Measurements from ENCODE around the gene STOX2. TPM values are rescaled to one million over a fixed set of nuclear protein-coding genes. Genes with fewer than 3 reads are reported as not detected.
"Not testable (repeated sequence)": the region's sequence is repeated elsewhere in the genome, so short reads cannot be mapped to it uniquely, and the experiment has no call there.

Gene STOX2
- total RNA-seq, 1 donor from 2014 or later, result 103 TPM

DNA sequence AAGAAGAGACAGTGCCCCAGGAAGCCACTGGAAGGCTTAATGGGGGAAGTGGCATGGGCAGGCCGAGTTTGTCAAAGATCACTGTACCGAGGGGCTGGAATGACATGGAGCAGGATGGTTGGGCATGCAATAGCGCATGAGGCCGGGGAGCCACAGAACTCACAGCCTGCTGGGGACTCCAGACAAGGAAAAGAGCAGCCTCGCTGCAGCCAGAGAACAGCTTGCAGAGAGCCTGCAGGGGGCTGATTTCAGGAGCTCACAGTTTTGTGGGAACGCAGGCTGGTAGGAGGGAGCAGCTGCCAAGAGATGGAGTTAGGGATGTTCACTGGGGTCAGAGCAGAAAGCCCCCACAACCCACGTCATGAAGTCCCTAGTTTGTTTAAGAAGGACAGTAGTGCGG, 45.4 kb downstream of the STOX2 start:
- Mint-ChIP-seq H3K9me3 (no peaks in the 10 kb centered on the region), H3K4me3 (no peak overlapping the region), H3K36me3 (peaks cover 16% of the 10 kb centered on the region), H3K4me1 (peaks cover 6% of the 10 kb centered on the region), H3K27ac (peak overlapping the region; percentile 14), H3K27me3 (ENCODE audit: low read depth) (no peaks in the 10 kb centered on the region)
- TF ChIP-seq, protein P1, sequence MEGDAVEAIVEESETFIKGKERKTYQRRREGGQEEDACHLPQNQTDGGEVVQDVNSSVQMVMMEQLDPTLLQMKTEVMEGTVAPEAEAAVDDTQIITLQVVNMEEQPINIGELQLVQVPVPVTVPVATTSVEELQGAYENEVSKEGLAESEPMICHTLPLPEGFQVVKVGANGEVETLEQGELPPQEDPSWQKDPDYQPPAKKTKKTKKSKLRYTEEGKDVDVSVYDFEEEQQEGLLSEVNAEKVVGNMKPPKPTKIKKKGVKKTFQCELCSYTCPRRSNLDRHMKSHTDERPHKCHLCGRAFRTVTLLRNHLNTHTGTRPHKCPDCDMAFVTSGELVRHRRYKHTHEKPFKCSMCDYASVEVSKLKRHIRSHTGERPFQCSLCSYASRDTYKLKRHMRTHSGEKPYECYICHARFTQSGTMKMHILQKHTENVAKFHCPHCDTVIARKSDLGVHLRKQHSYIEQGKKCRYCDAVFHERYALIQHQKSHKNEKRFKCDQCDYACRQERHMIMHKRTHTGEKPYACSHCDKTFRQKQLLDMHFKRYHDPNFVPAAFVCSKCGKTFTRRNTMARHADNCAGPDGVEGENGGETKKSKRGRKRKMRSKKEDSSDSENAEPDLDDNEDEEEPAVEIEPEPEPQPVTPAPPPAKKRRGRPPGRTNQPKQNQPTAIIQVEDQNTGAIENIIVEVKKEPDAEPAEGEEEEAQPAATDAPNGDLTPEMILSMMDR (IDR thresholded peaks at IDR 0.05; ENCODE audit: unreplicated experiment), result no peak
- no peak for DNase-seq (ENCODE audit: low spot score in 2 of 2, unreplicated experiment in 2 of 2)

DNA sequence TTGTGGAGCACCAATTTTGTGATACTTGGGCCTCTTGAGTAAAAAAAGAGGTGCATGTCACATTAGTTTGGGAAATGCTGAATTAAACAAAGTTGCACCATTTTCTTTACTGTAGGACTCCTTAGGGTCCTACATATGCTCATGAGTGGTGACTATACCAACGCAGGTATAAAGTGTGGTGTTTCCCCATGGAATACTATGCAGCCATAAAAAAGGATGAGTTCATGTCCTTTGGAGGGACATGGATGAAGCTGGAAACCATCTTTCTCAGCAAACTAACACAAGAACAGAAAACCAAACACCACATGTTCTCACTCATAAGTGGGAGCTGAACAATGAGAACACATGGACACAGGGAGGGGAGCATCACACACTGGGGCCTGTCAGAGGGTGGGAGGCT, 47.5 kb downstream of the STOX2 start:
- H3K27me3 Mint-ChIP-seq (ENCODE audit: low read depth); H3K27ac Mint-ChIP-seq; H3K4me3 Mint-ChIP-seq; H3K9me3 Mint-ChIP-seq; DNase-seq (ENCODE audit: low spot score in 2 of 2, unreplicated experiment in 2 of 2): not testable (repeated sequence)
- Mint-ChIP-seq H3K36me3 (peaks cover 16% of the 10 kb centered on the region), H3K4me1 (peaks cover 18% of the 10 kb centered on the region)

DNA sequence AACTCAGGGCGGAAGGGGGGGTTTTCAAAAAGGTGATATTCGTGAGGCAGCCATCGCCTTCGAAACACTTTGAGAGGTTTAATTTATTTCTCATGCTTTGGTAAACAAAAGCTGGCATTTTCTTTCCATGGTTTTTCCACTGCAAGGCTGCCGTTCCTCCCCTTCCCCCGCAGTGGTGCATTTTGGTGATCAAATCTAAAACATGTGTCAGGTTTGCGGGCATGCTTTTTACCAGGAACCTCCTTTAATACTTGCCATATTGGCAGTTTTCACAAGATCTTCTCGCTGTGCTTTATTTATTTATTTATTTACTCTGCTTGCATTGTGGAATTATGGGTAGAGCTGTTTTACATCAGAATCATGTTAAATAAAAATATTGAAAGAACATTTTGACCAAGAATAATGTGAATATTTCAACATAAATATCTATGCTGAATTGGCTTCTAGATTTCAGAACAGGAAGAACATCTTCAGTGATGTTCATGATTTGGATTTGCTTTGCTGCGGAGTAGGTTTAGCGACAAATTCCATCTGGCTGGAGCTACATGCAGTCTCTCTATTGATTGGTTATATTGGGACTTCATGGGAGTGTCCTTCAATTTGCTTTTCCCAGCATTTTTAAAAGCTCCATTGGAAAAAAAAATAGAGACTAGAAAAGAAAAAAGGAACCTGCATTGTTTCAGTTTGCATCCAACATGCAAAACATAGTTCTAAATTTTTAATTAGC, 54.4 kb downstream of the STOX2 start:
- TF ChIP-seq, protein P1 (IDR thresholded peaks at IDR 0.05; ENCODE audit: unreplicated experiment), result no peak
- no peak for DNase-seq (ENCODE audit: low spot score in 2 of 2, unreplicated experiment in 2 of 2)
- Mint-ChIP-seq H3K4me1 (peaks cover 39% of the 10 kb centered on the region), H3K27ac (no peak overlapping the region), H3K27me3 (ENCODE audit: low read depth) (no peaks in the 10 kb centered on the region), H3K4me3 (no peak overlapping the region), H3K9me3 (no peaks in the 10 kb centered on the region), H3K36me3 (peaks cover 5% of the 10 kb centered on the region)

DNA sequence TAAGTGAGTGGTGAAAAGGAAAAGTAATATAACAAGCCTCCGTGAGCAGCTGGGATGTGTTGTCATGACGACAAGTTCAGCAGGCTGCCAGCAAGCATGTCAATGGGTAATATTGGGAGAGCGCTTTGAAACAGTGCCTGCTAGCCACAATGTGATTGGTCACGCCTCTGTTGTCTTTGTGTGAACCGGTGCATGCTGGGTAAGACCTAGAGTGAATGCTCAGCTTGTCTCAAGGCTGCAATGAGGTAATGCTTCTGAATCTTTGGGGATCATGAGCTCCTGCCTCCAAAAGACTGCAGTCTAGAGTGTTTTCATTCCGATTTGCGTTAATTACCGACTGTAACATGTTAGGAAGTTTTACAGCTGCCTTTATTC, 54.9 kb downstream of the STOX2 start:
- no peak for DNase-seq (ENCODE audit: low spot score in 2 of 2, unreplicated experiment in 2 of 2)
- TF ChIP-seq, protein P1 (IDR thresholded peaks at IDR 0.05; ENCODE audit: unreplicated experiment), result no peak
- Mint-ChIP-seq H3K27ac (no peak overlapping the region), H3K27me3 (ENCODE audit: low read depth) (no peaks in the 10 kb centered on the region), H3K4me1 (peaks cover 39% of the 10 kb centered on the region), H3K4me3 (no peak overlapping the region), H3K9me3 (no peaks in the 10 kb centered on the region), H3K36me3 (peaks cover 3% of the 10 kb centered on the region)

DNA sequence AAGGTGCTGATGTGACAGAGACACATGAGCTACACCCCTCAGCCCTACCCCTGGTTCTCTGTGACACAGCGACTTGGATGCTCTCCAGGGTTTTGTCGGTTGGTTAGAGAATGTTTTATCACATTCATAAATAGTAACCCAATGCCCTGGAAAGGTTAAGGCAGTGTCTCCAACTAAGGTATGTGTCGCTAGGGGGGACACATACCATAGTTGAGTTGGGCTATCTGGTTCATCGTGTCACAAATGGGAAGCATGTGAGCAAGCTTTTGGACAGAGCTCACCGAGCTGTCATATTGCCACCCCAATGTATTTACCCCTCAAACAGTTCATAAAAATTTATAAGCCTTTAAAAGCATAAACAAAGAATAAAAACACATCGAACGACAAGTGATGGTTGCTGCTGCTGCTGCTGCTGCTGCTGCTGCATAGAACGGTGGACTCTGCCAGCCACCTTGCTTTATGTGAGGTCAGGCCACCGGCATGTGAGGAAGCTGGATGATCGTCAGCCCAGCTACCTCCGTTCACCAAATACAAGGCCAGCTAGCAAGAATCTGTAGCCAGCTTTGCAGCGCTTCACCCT, 55.9 kb downstream of the STOX2 start:
- no peak for DNase-seq (ENCODE audit: low spot score in 2 of 2, unreplicated experiment in 2 of 2)
- Mint-ChIP-seq H3K27me3 (ENCODE audit: low read depth) (no peaks in the 10 kb centered on the region), H3K4me1 (peaks cover 33% of the 10 kb centered on the region), H3K4me3 (no peak overlapping the region), H3K36me3 (peaks cover 4% of the 10 kb centered on the region), H3K27ac (no peak overlapping the region), H3K9me3 (no peaks in the 10 kb centered on the region)
- TF ChIP-seq, protein P1 (IDR thresholded peaks at IDR 0.05; ENCODE audit: unreplicated experiment), result no peak

DNA sequence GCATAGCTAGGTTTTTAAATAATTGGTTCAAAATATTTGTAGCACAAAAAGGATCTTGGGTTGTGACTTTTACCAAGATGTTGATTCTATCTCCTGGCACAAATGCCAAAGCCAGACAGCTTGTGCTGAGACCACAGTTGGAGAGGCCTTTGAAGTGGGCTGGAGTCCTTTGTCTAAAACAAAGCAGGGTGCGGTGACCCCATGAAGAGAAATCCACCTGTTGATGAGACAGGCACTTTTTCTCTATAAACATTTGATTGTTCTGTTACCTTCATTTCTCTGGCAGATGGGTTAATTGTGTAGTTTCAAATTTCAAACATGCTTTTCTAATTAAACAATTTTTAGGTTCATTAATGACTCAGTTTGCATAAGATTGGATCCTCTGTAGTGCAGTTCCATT, 56.7 kb downstream of the STOX2 start:
- Mint-ChIP-seq H3K27ac (peak overlapping the region; percentile 62), H3K4me3 (no peak overlapping the region), H3K36me3 (peaks cover 8% of the 10 kb centered on the region), H3K4me1 (peaks cover 27% of the 10 kb centered on the region), H3K27me3 (ENCODE audit: low read depth) (no peaks in the 10 kb centered on the region), H3K9me3 (no peaks in the 10 kb centered on the region)
- DNase-seq (ENCODE audit: low spot score in 2 of 2, unreplicated experiment in 2 of 2), result no peak
- TF ChIP-seq, protein P1 (IDR thresholded peaks at IDR 0.05; ENCODE audit: unreplicated experiment), result no peak
